COLO829 (cell line): ENCODE data around the gene APOBEC3G.
"Not testable (repeated sequence)": the region's sequence is repeated elsewhere in the genome, so short reads cannot be mapped to it uniquely, and the experiment has no call there.

Experiments used
- DNase-seq: peaks from one replicate; pipeline ENCODE4 v3.0.0; 2012; ENCODE audit warnings: low spot score

The APOBEC3G gene

DNA sequence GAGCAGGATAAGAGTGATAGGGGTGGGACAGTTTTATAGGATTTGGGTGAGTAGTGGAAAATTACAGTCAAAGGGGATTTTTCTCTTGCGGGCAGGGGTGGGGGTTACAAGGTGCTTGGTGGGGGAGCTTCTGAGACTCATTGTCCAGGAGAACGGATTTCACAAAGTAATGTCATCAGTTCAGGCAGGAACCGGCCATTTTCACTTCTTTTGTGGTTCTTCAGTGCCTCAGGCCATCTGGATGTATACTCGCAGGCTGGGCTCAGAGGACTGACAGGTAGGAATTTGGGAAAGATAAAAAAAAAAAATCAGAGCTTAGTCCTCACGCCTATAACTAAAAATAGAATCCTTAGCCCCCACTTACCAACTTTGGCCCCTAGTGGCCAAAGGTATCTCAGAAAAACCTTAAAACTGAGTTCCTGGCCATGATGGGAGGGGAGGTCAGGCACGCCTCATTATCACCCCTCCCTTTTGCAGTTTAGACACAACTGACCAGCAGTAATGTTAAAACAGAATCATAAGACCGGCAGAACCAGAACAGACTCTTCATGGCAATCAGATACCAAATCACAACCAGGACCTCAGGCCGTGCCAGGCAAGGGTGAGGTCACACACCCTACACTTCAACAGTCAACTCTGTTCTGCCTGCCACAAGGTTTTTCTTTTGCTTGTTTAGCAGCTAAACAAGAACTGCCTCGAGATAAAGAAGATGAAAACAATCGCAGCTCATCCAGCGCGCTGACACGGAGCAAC lies 8.9 kb upstream of the APOBEC3G start:
- DNase-seq: no peak

DNA sequence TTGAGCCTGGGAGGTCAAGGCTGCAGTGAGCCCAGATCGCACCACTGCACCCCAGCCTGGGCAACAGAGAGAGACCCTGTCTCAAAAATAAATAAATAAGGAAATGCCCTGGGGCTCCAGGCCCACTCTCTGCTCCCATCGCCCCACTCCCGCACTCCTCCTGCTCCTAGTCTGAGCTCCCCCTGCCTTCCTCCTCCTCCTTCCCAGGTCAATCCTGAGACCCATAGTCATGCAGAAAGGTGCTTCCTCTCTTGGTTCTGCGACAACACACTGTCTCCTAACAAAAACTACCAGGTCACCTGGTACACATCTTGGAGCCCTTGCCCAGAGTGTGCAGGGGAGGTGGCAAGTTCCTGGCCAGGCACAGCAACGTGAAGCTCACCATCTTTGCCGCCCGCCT lies 6.9 kb upstream of the APOBEC3G start:
- DNase-seq: no peak

DNA sequence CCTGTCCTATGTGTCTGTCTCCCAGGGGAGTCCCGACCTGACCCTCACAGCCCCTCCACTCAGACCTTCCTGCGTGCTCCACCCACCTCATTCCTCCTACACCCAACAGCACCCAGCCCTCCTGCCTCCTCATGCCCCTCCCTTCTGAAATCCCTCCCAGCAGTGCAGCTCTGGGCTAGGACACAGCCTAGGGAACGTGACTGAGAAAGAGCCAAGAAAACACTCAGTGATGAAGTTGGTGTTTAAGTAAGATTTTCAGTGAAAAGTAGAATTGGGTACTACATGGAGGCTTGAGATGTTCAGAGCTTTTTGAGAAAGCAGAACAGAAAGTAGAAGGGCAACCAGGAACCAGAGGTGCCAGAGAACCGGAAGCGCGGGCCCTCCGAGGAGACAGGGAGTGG lies 4.5 kb upstream of the APOBEC3G start:
- not testable (repeated sequence) for DNase-seq

GRCh38 chr22:39073981-39074380 lies 3.1 kb upstream of the APOBEC3G start:
- DNase-seq: no peak

- DNase-seq: not testable (repeated sequence)
Observed at GRCh38 chr22:39076155-39077025, 685 bp upstream of the APOBEC3G start.

DNA sequence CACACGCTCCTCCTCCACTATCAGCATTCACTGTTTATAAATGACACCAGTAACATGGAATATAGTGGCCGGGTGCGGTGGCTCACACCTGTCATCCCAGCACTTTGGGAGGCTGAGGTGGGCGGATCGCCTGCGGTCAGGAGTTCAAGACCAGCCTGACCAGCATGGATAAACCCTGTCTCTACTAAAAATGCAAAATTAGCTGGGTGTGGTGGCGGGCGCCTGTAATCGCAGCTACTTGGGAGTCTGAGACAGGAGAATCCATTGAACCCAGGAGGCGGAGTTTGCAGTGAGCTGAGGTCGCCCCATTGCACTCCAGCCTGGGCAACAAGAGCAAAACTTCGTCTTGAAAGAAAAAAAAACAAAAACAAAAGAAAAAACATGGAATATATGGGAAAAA lies 837 bp downstream of the APOBEC3G start:
- not testable (repeated sequence) for DNase-seq

DNA sequence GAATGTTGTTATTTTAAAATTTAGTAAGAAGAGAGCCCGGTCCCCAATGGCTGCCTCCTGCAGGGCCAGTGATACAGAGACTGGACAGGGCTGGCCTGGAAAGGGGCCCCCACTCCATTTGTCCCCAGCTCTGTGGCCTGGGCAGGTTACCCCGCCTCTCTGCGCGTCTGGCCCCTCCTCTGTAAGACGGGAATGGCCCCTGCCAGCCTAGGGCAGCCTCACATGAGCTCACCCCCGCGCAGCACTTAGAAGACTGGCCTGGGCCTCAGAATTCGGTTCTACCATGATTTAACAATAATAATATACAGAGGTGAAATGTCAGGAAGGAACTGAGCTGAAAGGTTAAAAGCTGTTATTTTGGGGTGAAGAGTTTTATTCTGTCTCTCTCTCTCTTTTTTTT lies 1.3 kb downstream of the APOBEC3G start:
- DNase-seq: no peak

DNA sequence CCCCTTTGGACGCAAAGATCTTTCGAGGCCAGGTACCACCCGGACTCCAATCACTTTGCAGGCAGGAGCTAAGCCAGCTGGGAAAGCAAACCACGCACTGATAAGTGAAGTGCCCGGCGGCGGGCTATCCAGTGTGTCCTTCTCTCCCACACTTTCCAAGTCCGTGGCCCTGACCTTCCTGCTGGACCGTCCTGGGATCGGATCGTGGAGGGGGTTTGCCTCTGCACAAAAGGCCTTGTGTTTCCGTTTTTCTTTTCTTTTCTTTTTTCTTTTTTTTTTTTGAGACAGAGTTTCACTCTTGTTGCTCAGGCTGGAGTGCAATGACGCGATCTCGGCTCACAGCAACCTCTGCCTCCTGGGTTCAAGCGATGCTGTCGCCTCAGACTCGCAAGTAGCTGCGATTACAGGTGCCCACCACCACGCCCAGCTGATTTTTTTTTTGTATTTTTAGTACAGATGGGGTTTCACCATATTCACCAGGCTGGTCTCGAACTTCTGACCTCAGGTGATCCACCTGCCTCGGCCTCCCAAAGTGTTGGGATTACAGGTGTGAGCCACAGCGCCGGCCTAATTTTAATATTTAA lies 2.1 kb downstream of the APOBEC3G start:
- not testable (repeated sequence) for DNase-seq

DNA sequence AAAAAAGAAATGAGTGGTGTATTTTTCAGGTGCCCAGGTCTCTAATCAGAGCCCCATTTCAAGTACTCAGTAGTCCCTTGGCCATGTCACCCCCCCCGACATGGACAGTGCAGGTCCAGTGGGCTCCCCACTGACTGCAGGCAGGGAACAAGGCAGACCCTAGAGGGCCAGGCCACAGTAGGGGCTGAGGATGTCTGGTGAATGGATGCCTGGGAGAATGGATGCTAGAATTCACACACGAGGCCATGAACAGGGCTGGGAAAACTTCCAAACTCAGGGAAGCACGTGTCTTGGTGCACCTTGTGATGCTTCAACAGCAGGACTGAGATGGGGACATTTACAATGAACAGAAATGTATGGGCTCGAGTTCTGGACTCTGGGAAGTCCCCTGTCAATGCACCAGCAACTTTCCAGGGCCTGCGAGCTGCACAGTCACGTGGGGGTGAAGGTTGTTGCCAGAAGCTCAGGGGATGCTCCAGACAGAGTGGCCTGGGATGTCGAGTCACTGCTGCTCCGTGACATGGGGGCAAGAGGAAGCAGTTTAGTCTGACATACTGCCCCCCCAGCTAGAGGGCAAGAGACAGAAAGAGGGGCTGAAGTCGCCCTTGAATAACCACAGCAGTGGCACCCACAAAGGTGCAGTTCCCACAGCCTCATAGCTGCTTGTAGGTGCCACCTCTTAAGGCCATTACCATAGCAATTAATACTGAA lies 3.1 kb downstream of the APOBEC3G start:
- DNase-seq: no peak

DNA sequence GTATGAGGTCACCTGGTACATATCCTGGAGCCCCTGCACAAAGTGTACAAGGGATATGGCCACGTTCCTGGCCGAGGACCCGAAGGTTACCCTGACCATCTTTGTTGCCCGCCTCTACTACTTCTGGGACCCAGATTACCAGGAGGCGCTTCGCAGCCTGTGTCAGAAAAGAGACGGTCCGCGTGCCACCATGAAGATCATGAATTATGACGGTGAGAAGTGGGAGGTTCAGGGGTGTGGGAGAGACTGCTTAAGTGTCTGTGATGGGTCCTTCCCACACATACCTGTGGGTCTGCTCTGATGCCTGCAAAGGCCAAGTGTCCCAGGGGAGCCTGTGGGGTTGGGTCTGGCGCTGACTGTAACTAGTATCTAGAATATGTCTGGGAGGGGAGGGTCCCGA lies 3.9 kb downstream of the APOBEC3G start:
- DNase-seq: no peak

- no peak for DNase-seq
Observed at GRCh38 chr22:39081598-39081997, 4.5 kb downstream of the APOBEC3G start.

DNA sequence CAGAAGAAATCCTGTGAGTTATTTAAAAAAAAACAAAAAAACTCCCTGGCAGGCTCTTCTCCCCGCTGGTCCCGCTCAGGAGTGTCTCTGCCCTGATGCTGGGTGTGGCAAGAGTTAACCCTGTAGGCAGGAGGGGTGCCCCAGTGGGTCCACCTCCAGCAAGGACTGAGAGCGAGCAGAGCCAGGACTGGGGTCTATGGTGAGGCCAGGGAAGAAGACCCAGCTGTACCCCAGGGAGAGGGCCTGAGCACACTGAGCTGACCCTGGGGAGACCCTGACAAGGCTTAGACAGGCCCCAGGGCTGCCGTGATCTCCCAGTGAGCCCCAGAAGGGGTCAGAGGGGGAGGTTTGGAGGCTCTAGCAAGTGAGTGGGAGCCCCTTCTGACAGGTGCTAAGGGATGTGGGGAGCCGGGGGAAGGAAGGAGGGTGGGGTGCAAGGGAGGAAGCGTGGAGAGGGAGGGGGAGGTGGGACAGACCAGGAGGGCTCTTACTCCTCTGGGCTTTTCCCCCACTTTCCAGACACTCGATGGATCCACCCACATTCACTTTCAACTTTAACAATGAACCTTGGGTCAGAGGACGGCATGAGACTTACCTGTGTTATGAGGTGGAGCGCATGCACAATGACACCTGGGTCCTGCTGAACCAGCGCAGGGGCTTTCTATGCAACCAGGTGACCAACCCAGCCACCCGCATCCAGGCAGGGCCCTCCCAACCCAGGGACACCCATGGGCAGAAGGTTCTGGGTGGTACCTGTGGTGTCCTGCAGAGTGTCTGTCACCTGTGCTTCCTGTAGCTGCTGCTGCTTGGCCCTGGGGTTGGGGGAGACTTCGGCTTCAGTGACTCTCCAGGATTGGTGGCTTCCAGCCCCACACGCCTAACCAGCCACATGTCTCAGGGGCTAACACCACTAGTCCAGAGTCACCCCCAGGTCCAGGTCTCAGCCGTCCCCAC lies 6.4 kb downstream of the APOBEC3G start:
- no peak for DNase-seq

DNA sequence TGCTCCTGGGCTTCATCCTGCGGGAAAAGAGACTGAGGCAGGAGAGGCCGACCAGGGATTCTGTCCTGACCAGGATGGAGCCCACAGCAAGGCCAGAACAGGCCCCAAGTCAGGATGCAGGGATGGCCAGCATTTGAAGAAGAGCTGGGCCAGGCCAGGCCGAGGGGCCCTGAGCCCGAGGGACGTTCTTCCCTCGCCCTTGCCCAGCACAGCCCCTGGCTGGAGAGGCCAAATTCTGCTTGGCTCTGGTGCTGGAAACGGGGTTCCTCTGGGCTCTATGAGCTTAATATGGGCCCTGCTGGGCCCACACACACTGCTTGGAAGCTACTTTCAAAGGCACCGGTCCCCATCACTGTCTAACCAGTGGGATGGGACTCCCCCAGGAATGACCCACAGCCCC lies 7.6 kb downstream of the APOBEC3G start:
- no peak for DNase-seq

DNA sequence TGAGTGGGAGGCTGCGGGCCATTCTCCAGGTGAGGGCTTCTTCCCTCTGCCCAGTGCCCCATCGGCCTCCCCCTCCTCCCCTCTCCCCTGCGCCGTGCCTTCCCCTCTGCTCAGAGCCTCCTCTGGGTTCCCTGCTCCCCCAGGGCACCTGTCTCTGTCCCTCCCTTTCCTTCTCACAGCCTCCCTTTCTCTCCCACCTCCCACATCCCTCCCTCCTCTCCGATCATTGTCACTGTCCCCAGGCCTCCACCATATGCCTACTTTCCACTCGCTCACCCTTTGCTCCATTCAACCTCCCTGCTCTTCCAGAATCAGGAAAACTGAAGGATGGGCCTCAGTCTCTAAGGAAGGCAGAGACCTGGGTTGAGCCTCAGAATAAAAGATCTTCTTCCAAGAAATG lies 10.0 kb downstream of the APOBEC3G start:
- no peak for DNase-seq

DNA sequence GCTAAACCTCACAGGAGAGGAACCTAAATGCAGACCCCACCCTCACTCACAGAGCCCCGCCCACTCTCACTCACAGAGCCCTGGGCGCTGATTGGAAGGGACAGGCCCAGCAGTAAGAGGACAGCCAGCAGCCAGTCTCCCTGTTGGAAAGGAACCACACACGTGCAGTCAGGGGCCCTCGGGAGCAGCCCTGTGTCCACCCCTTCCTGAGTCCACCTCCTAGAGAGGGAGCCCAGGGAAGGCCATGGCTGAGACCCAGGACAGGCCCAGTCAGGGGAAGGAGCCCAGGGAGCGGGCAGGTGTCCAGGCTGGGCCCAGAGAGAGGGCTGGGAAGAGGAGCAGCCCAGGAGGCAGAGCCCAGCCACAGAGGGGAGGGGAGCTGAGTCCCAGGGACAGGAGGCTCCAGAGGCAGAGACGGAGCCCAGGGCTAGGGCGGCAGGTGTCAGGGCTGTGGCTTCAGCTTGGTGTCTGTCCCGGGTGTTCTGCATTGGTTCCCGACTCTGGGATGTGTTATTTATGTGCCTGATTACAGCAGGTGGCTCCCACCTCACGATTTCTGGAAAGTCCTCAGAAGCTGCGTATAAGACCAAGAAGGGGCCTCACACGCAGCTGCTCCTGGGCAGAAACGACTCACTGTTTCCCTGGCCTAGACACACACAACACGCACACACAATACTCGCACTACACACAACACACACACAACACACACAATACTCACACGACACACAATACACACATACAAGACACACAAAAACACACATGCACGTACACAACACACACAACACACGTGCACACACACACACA lies 11.0 kb downstream of the APOBEC3G start:
- no peak for DNase-seq

DNA sequence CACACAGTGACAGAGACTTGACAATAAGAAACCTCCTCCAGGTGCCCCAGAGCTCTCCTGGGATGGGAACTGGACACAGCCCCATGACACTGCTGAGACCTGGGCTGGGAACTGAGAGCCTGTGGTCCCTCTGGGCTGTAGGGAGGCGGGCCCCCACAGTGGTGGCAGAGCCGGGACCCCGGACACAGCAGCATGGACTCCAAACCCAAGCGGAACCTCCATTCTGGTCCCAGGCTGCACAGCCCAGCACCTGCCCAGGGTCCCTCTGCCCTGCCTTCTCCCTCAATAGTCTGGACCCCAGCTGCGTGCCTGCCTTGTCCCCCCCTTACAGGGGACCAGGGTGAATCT lies 11.6 kb downstream of the APOBEC3G start:
- DNase-seq: no peak

DNA sequence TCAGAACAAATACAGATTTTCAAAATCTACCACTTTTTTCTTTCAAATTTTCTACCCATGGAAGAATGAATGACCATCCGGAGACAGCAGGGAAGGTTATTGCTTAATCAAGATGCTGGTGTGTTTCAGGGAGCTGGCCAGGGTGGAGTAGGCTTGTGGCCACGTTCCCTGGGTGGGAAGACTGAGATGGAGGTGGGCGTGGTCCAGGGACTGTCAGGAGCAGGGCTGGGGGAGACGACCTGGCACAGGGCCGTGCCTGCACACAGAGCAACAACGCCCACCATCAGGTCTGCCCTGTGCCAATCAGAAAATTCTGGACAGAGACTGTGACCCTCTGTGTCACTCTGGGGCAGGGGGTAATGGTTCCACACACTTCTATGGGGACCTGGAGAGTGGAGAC lies 12.9 kb downstream of the APOBEC3G start:
- no peak for DNase-seq

DNA sequence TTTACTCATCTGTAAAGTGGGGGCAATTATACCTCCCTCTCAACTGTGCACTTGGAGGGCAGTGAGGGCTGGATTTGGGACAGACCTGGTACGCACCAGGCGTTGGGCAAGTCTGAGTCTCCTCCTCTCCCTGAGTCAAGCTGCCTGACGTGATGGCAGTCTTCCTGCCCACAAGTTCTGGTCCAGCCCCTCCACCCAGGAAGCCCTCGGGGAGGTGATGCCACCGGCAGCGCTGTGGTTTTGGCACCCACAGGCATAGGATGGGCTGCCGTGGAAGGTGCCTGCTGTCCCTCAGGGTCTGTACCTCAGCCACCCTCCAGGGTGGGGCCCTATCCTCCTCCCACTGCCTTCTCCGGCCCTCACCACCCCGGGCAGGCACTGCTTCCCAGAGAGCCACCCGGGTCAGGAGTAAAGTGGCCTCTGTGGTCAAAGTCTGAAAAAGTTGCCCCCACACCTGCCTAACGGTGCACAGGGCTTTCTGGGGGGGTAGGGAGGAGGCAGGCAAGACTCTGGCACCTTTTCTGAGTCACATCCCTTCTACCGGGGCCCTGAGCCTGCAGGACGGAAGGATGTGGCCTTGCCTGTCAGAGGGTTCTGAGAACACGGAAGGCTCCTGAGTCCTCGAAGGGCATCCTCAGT lies 13.5 kb downstream of the APOBEC3G start:
- DNase-seq: no peak

GRCh38 chr22:39091126-39092081 lies 14.3 kb downstream of the APOBEC3G start:
- no peak for DNase-seq
